ENCODE data around the gene NPPA. TPM values are rescaled to one million over a fixed set of nuclear protein-coding genes. Genes with fewer than 3 reads are reported as not detected.
A peak's percentile ranks its signal among the peaks of the same experiment; 100 is the strongest.

The NPPA gene
- total RNA-seq, 1 donor from 2014 or later = not detected

DNA sequence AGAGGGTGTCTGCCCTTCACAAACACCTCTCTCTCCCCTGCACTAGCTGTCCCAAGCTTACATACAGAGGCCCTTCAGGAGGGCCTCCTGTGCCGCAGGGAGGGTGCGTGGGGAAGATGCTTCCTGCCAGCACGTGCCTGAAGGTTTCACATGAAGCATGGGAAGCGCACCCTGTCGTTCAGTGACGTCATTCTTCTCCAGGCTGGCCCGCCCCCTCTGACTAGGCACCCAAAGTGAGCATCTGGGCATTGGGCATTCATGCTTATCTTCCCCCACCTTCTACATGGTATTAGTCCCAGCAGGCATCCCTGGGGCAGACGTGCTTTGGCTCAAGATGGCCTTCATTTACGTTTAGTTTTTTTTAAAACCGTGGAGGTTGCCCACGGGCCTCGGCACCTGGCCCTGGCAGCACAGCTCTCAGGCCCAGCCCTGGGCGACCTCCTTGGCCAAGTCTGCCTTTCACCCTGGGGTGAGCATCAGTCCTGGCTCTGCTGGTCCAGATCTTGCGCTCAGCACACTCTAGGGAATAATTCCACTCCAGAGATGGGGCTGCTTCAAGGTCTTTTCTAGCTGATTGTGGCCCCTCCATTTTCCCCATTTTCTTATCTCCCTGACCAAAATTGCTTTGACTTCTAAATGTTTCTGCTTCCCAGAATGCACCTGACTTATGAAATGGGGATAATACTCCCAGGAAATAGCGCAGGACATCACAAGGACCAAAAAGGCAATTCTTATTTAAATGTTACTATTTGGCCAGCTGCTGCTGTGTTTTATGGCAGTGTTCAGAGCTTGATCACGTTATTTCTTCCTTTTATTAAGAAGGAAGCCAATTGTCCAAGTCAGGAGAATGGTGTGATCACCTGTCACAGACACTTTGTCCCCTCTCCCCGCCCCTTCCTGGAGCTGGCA lies 6.1 kb downstream of the NPPA start:
- Mint-ChIP-seq H3K27me3 (ENCODE audit: low read depth) (no peaks in the 10 kb centered on the region), H3K27ac (ENCODE audit: unreplicated experiment) (no peak overlapping the region), H3K4me3 (ENCODE audit: unreplicated experiment) (no peak overlapping the region), H3K9me3 (ENCODE audit: low read depth) (no peaks in the 10 kb centered on the region), H3K4me1 (ENCODE audit: low read depth) (peaks cover 20% of the 10 kb centered on the region), H3K36me3 (ENCODE audit: low read depth) (peaks cover 45% of the 10 kb centered on the region)
- no peak for DNase-seq (ENCODE audit: low spot score)
- no peak for TF ChIP-seq CTCF (IDR thresholded peaks at IDR 0.05)

GRCh38 chr1:11839727-11840705 lies 7.6 kb downstream of the NPPA start:
- Mint-ChIP-seq H3K4me1 (ENCODE audit: low read depth) (peaks cover 20% of the 10 kb centered on the region), H3K27me3 (ENCODE audit: low read depth) (no peaks in the 10 kb centered on the region), H3K4me3 (ENCODE audit: unreplicated experiment) (no peak overlapping the region), H3K27ac (ENCODE audit: unreplicated experiment) (no peak overlapping the region), H3K9me3 (ENCODE audit: low read depth) (no peaks in the 10 kb centered on the region), H3K36me3 (ENCODE audit: low read depth) (peaks cover 47% of the 10 kb centered on the region)
- no peak for TF ChIP-seq CTCF (IDR thresholded peaks at IDR 0.05)
- DNase-seq (ENCODE audit: low spot score) = no peak

DNA sequence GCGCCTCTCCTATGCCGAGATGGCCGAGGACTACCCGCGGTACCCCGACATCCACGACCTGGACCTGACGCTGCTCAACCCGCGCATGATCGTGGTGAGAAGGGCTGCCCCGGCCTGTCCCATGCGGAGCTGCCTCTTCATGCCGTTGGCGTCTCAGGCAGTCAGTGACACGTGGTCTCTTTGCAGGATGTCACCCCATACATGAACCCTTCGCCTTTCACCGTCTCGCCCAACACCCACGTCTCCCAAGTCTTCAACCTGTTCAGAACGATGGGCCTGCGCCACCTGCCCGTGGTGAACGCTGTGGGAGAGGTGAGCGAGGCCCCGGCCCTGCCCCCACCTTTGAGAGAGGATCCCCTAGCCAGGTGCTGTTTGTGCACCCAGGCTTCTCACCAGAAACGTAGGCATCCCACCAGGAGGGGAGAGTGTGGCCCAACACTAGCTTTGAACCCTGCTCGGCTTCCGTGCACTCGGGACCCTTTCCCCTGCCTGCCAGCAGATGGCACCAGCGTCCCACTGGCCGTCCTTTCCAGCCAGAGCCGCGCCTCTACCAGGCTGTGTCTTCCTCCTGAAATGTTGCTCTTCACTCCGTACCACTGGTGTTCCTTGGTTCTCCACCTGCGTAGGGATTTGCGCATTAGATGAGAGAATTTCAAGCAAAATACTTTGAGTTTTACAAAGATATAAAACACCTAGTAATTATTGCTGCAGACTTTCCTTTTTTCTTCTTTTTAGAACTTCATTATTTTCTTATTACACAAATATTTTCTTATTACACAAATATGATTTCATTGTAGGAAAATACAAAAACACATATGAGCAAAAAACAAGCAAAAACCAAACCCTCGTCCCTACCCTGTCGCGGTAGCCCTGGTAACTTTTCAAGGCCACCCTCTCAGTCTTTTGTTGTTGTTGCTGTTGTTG lies 9.0 kb downstream of the NPPA start:
- H3K4me1 Mint-ChIP-seq (ENCODE audit: low read depth) = peaks cover 20% of the 10 kb centered on the region
- no peak for DNase-seq (ENCODE audit: low spot score)
- no peak overlapping the region for H3K27ac Mint-ChIP-seq (ENCODE audit: unreplicated experiment)
- TF ChIP-seq CTCF (IDR thresholded peaks at IDR 0.05) = peak; percentile 96
- no peaks in the 10 kb centered on the region for H3K27me3 Mint-ChIP-seq (ENCODE audit: low read depth)
- H3K9me3 Mint-ChIP-seq (ENCODE audit: low read depth) = no peaks in the 10 kb centered on the region
- peaks cover 46% of the 10 kb centered on the region for H3K36me3 Mint-ChIP-seq (ENCODE audit: low read depth)
- no peak overlapping the region for H3K4me3 Mint-ChIP-seq (ENCODE audit: unreplicated experiment)

- H3K4me1 Mint-ChIP-seq (ENCODE audit: low read depth) = peaks cover 20% of the 10 kb centered on the region
- no peaks in the 10 kb centered on the region for H3K27me3 Mint-ChIP-seq (ENCODE audit: low read depth)
- H3K27ac Mint-ChIP-seq (ENCODE audit: unreplicated experiment) = no peak overlapping the region
- TF ChIP-seq CTCF (IDR thresholded peaks at IDR 0.05) = no peak
- no peaks in the 10 kb centered on the region for H3K9me3 Mint-ChIP-seq (ENCODE audit: low read depth)
- no peak overlapping the region for H3K4me3 Mint-ChIP-seq (ENCODE audit: unreplicated experiment)
- H3K36me3 Mint-ChIP-seq (ENCODE audit: low read depth) = peaks cover 41% of the 10 kb centered on the region
- DNase-seq (ENCODE audit: low spot score) = no peak
Measured at GRCh38 chr1:11837767-11838348, 9.7 kb downstream of the NPPA start.
